ENCODE measurements around the gene ZSWIM9.

Gene ZSWIM9

GRCh38 chr19:48190288-48190884 is 19.9 kb downstream of the ZSWIM9 start:
- POLR2A ChIA-PET, result interaction anchor here (0.6 kb wide), 1 partner anchor 13 kb away, joined by 3 read pairs; no protein-coding TSS in a partner anchor
- TF ChIP-seq CTCF (IDR thresholded peaks at IDR 0.05; ENCODE audit: insufficient read depth, low read length, missing control alignments), result no peak
- no peak for DNase-seq (ENCODE audit: low read depth, low spot score)
- CTCF ChIA-PET, result interaction anchor here (1.1 to 2.1 kb wide), 4 partner anchors 9 to 38 kb away, joined by 3 to 14 read pairs (median 6); no protein-coding TSS in a partner anchor
- H3K4me3 ChIP-seq (ENCODE audit: low read depth, low read length), result no peak overlapping the region

GRCh38 chr19:48190885-48191284 is 20.4 kb downstream of the ZSWIM9 start:
- no peak for TF ChIP-seq CTCF (IDR thresholded peaks at IDR 0.05; ENCODE audit: insufficient read depth, low read length, missing control alignments)
- POLR2A ChIA-PET, result no interaction called here
- no peak for DNase-seq (ENCODE audit: low read depth, low spot score)
- no peak overlapping the region for H3K4me3 ChIP-seq (ENCODE audit: low read depth, low read length)
- CTCF ChIA-PET, result interaction anchor here (0.8 to 2.1 kb wide), 7 partner anchors 9 to 95 kb away, joined by 3 to 14 read pairs (median 4); no protein-coding TSS in a partner anchor

- ChIA-PET POLR2A (no interaction called here), CTCF (no interaction called here)
- H3K4me3 ChIP-seq (ENCODE audit: low read depth, low read length), result no peak overlapping the region
- DNase-seq (ENCODE audit: low read depth, low spot score), result no peak
- no peak for TF ChIP-seq CTCF (IDR thresholded peaks at IDR 0.05; ENCODE audit: insufficient read depth, low read length, missing control alignments)
Observed at GRCh38 chr19:48192750-48193149, 22.3 kb downstream of the ZSWIM9 start.

- CTCF ChIA-PET, result interaction anchor here (0.6 to 1.9 kb wide), 11 partner anchors 9 to 231 kb away, joined by 3 to 44 read pairs (median 5); no protein-coding TSS in a partner anchor
- H3K4me3 ChIP-seq (ENCODE audit: low read depth, low read length), result no peak overlapping the region
- POLR2A ChIA-PET, result no interaction called here
- TF ChIP-seq CTCF (IDR thresholded peaks at IDR 0.05; ENCODE audit: insufficient read depth, low read length, missing control alignments), result peak; percentile 49
- no peak for DNase-seq (ENCODE audit: low read depth, low spot score)
Observed at GRCh38 chr19:48194041-48194843, 23.8 kb downstream of the ZSWIM9 start.

- ChIA-PET CTCF (interaction anchor here (0.6 to 1.9 kb wide), 10 partner anchors 9 to 232 kb away, joined by 3 to 44 read pairs (median 5); no protein-coding TSS in a partner anchor), POLR2A (no interaction called here)
- DNase-seq (ENCODE audit: low read depth, low spot score), result no peak
- TF ChIP-seq CTCF (IDR thresholded peaks at IDR 0.05; ENCODE audit: insufficient read depth, low read length, missing control alignments), result no peak
- H3K4me3 ChIP-seq (ENCODE audit: low read depth, low read length), result no peak overlapping the region
Observed at GRCh38 chr19:48194844-48195830, 24.7 kb downstream of the ZSWIM9 start.

Data from AG04449 (cell line).